ENCODE measurements around the gene RYK. TPM values are rescaled to one million over a fixed set of nuclear protein-coding genes. Genes with fewer than 3 reads are reported as not detected.
A peak's percentile ranks its signal among the peaks of the same experiment; 100 is the strongest.

Gene RYK
- total RNA-seq, 1 experiment from 2014 or later = 54.2 TPM

- no peaks in the 10 kb centered on the region for H3K27me3 Mint-ChIP-seq (ENCODE audit: low read depth)
- ATAC-seq (peak; percentile 78), DNase-seq (ENCODE audit: low spot score) (peak; percentile 19)
- H3K4me1 Mint-ChIP-seq = peaks cover 43% of the 10 kb centered on the region
- CTCF ChIA-PET = interaction anchor here (1.0 kb wide), 1 partner anchor 16 kb away, joined by 4 read pairs; no protein-coding TSS in a partner anchor
- TF ChIP-seq ZNF423 (CRISPR knock-in tag; IDR thresholded peaks at IDR 0.05) (no peak), ZBTB43 (CRISPR knock-in tag; IDR thresholded peaks at IDR 0.05) (no peak), SMAD3 (CRISPR knock-in tag; IDR thresholded peaks at IDR 0.05; ENCODE audit: borderline replicate concordance) (no peak), MXD4 (CRISPR knock-in tag; IDR thresholded peaks at IDR 0.05; ENCODE audit: borderline replicate concordance) (no peak), USF2 (CRISPR knock-in tag; IDR thresholded peaks at IDR 0.05) (no peak), GRHL2 (CRISPR knock-in tag; IDR thresholded peaks at IDR 0.05; ENCODE audit: insufficient replicate concordance, severe bottlenecking) (no peak)
- POLR2A ChIA-PET = no interaction called here
- peak overlapping the region; percentile 64; the same call in 1 of the 2 replicates for H3K27ac Mint-ChIP-seq
- peak overlapping the region; percentile 53 for H3K4me3 Mint-ChIP-seq
- no peaks in the 10 kb centered on the region for H3K9me3 Mint-ChIP-seq
- H3K36me3 Mint-ChIP-seq = no peaks in the 10 kb centered on the region
Measured at GRCh38 chr3:134229038-134229437, 21.6 kb downstream of the RYK start.

- no peak for TF ChIP-seq MYBL2 (CRISPR knock-in tag; IDR thresholded peaks at IDR 0.05)
- no peak for TF ChIP-seq ATF1 (CRISPR knock-in tag; IDR thresholded peaks at IDR 0.05)
- no peak for TF ChIP-seq ZNF671 (CRISPR knock-in tag; IDR thresholded peaks at IDR 0.05)
- TF ChIP-seq ZNF532 (CRISPR knock-in tag; IDR thresholded peaks at IDR 0.05; ENCODE audit: borderline replicate concordance) = no peak
- no peak for TF ChIP-seq SP1 (CRISPR knock-in tag; conservative IDR thresholded peaks at IDR 0.05)
- no peak for TF ChIP-seq MXD4 (CRISPR knock-in tag; IDR thresholded peaks at IDR 0.05; ENCODE audit: borderline replicate concordance)
- no peak for TF ChIP-seq MAX (CRISPR knock-in tag; IDR thresholded peaks at IDR 0.05)
- no peak for TF ChIP-seq NFYB (CRISPR knock-in tag; conservative IDR thresholded peaks at IDR 0.05; ENCODE audit: low read depth)
- TF ChIP-seq SMAD4 (CRISPR knock-in tag; IDR thresholded peaks at IDR 0.05) = no peak
- no peak for TF ChIP-seq NR1H2 (CRISPR knock-in tag; IDR thresholded peaks at IDR 0.05)
- TF ChIP-seq ZNF281 (CRISPR knock-in tag; IDR thresholded peaks at IDR 0.05) = no peak
- TF ChIP-seq FOXK1 (CRISPR knock-in tag; IDR thresholded peaks at IDR 0.05) = no peak
- no peak for TF ChIP-seq OVOL2 (CRISPR knock-in tag; IDR thresholded peaks at IDR 0.05; ENCODE audit: borderline replicate concordance)
- H3K36me3 Mint-ChIP-seq = no peaks in the 10 kb centered on the region
- no peak for ATAC-seq
- H3K9me3 Mint-ChIP-seq = no peaks in the 10 kb centered on the region
- no peak overlapping the region for H3K27ac Mint-ChIP-seq
- CTCF ChIA-PET = interaction anchor here (1.0 kb wide), 1 partner anchor 15 kb away, joined by 4 read pairs; no protein-coding TSS in a partner anchor
- H3K27me3 Mint-ChIP-seq (ENCODE audit: low read depth) = no peaks in the 10 kb centered on the region
- POLR2A ChIA-PET = no interaction called here
- no peak for DNase-seq (ENCODE audit: low spot score)
- peaks cover 49% of the 10 kb centered on the region for H3K4me1 Mint-ChIP-seq
- no peak overlapping the region for H3K4me3 Mint-ChIP-seq
Measured at GRCh38 chr3:134228479-134228878, 22.2 kb downstream of the RYK start.
